GM12873 (cell line): ENCODE measurements around the gene SLC16A11.

Experiments
- TF ChIP-seq, protein P1 (sequence below): IDR thresholded peaks from 2 replicates; pipeline ENCODE4 v1.5.1; 2012; ENCODE audit warnings: low read depth, mild to moderate bottlenecking, moderate library complexity, low read length, control low read depth; ENCODE audit not compliant: insufficient read depth; ENCODE audit errors: missing control alignments

Gene SLC16A11

DNA sequence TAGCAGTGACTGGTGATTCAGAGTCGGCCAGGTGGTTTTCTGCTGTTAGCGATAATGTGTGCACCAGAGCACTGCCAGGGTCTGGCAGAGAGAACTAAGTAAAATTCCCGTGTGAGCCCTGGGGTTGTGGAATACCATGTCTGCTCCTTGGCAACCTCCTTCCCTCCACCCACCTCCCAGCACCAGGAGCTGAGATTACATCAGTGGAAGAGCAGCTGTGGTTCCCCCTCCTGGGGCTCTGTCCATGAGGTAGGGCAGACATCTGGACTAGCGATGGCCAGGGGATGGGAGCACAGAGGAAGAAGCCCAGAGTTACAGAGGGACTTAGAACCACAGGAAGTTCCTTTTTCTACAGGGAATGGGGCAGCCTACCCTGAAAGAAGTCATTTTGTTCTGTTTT is 20.4 kb upstream of the SLC16A11 start:
- TF ChIP-seq, protein P1, sequence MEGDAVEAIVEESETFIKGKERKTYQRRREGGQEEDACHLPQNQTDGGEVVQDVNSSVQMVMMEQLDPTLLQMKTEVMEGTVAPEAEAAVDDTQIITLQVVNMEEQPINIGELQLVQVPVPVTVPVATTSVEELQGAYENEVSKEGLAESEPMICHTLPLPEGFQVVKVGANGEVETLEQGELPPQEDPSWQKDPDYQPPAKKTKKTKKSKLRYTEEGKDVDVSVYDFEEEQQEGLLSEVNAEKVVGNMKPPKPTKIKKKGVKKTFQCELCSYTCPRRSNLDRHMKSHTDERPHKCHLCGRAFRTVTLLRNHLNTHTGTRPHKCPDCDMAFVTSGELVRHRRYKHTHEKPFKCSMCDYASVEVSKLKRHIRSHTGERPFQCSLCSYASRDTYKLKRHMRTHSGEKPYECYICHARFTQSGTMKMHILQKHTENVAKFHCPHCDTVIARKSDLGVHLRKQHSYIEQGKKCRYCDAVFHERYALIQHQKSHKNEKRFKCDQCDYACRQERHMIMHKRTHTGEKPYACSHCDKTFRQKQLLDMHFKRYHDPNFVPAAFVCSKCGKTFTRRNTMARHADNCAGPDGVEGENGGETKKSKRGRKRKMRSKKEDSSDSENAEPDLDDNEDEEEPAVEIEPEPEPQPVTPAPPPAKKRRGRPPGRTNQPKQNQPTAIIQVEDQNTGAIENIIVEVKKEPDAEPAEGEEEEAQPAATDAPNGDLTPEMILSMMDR: no peak

- TF ChIP-seq, protein P1: no peak
Observed at GRCh38 chr17:7063518-7064094, 19.7 kb upstream of the SLC16A11 start.

DNA sequence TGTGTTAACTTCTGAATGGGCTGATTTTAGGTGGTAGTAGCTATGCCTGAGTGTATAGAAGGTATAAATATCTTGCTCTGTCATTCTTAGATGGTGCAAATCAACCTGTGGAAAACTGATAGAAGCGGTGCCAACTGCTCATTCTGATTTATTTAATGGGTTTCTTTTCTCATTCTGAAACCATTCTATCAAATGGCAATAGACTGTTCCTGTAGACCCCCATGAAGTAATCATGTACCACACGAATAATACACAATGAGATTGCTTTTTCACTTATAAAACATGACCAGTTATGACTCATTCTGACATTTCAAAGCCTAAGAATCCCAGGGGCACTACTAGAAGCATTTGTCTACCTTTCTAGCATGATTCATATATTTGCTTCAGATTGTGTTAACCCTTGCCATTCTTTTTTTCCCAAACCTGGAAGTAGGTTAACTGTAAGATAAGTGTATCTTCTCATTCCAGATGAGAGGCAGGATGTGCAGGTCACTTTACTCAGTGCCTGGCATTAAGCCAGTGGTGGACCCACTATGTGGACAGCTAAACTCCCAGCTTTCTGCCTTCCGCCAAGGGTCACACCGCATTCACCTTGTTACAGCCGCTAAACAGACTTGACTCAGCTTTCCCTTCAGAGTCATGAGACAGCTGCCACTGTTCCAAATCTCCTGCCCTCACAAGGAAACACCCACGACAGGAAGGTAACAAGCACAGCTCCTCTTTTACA is 16.4 kb upstream of the SLC16A11 start:
- TF ChIP-seq, protein P1: no peak

DNA sequence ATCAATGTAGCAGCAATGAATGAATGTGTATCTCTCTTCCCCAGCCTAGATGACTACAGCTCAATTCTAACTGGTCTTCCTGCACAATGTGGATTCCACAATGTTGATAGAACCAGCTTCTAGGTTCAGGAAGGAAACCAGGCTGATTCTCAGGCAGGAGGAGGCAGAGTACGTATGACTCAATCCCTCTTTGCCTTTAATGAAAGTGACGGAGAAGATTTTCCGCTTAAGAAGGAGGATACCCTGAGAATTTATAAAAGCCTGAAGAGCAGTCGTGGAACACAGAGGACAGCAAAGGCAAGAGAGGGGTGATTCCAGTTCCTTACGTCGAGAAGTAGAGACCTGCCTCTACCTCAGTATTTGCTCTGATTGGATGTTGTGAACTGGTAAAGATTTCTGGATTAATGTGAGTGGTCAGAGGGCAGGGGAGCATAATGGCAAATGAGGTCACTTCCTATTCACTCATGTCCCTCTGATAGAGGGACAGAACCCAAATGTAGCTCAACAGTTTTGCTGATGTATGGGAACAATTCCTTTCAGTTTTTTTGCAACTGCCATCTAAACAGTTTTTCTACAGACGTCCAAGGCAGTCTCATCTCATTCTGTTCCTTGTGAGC is 15.0 kb upstream of the SLC16A11 start:
- TF ChIP-seq, protein P1: no peak

DNA sequence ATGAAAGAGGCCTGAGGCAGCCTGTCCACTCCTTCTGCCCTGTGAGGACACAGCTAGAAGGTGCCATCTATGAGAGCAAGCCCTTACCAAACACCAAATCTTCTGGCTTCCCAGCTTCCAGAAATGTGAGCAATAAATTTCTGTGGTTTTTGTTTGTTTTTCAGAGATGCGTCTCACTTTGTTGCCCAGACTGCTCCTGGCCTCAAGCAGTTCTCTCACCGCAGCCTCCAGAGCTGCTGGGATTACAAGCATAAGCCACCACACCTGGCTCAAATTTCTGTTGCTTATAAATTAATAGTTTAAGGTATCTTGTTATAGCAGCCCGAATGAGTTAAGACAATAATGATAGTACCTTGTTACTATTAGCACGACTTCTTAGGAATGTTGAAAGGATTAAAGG is 12.5 kb upstream of the SLC16A11 start:
- TF ChIP-seq, protein P1: no peak

DNA sequence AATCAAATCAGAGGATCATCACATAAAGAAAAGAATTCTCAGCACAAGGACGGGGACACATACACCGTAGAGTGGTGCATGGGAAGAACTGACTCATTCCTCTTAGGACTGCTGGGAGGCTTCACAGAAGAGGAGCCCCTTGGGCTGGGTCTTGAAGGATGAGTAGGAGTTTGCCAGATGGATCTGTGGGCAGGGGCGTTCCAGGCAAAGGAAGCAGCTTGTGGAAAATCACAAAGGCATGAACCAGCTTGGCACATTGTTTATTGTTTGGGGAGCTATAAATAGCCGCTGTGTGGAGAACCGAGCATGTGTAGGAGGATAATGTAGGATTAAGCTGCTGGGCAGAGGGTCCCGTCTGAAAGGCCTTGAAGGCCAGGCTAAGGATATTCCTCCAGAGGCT is 5.1 kb upstream of the SLC16A11 start:
- TF ChIP-seq, protein P1: no peak

GRCh38 chr17:7047566-7047965 is 3.7 kb upstream of the SLC16A11 start:
- TF ChIP-seq, protein P1: no peak
